NCI-H2081 (cell line): ENCODE results near the gene HDLBP.

Experiments
- DNase-seq, 2 experiments: peaks; one replicate each; lab custom pipeline; 2025; lab: John Stamatoyannopoulos, UW

Gene HDLBP

GRCh38 chr2:241195506-241196130, 119.9 kb downstream of the HDLBP start:
- DNase-seq = no peak

- DNase-seq = no peak
Observed at GRCh38 chr2:241194811-241195210, 120.7 kb downstream of the HDLBP start.

- no peak for DNase-seq
Observed at GRCh38 chr2:241193271-241193670, 122.2 kb downstream of the HDLBP start.

GRCh38 chr2:241191081-241191480, 124.4 kb downstream of the HDLBP start:
- DNase-seq = no peak

GRCh38 chr2:241190291-241190981, 125.0 kb downstream of the HDLBP start:
- no peak for DNase-seq

GRCh38 chr2:241189856-241190201, 125.6 kb downstream of the HDLBP start:
- DNase-seq = no peak

GRCh38 chr2:241189093-241189855, 126.2 kb downstream of the HDLBP start:
- no peak for DNase-seq

- no peak for DNase-seq
Observed at GRCh38 chr2:241188361-241189092, 126.9 kb downstream of the HDLBP start, which contains the start of gene ANO7. TSS of gene ANO7 (plus strand) at chr2:241188677. CDS start at chr2:241190064, 1,387 bp downstream.

GRCh38 chr2:241187918-241188234, 127.6 kb downstream of the HDLBP start:
- DNase-seq = no peak

- DNase-seq = no peak
Observed at GRCh38 chr2:241187101-241187917, 128.2 kb downstream of the HDLBP start.

- no peak for DNase-seq
Observed at GRCh38 chr2:241185961-241186360, 129.5 kb downstream of the HDLBP start.

- no peak for DNase-seq
Observed at GRCh38 chr2:241184901-241185300, 130.6 kb downstream of the HDLBP start.

GRCh38 chr2:241183221-241183620, 132.3 kb downstream of the HDLBP start:
- DNase-seq = no peak

- DNase-seq = no peak
Observed at GRCh38 chr2:241182531-241183133, 132.8 kb downstream of the HDLBP start.

GRCh38 chr2:241182126-241182525, 133.3 kb downstream of the HDLBP start:
- no peak for DNase-seq

- no peak for DNase-seq
Observed at GRCh38 chr2:241180495-241180894, 135.0 kb downstream of the HDLBP start.

- DNase-seq = no peak
Observed at GRCh38 chr2:241179899-241180298, 135.6 kb downstream of the HDLBP start.

- no peak for DNase-seq
Observed at GRCh38 chr2:241178961-241179360, 136.5 kb downstream of the HDLBP start.

GRCh38 chr2:241177526-241178334, 137.7 kb downstream of the HDLBP start:
- no peak for DNase-seq
